IPS DF 19.7 (cell line): Measurements from ENCODE around the gene NTSR1.

ENCODE experiments used
- DNase-seq: peaks from one replicate; pipeline ENCODE4 v3.0.0-alpha.2; 2013; ENCODE audit warnings: low read depth, low spot score

NTSR1 gene

GRCh38 chr20:62801284-62802010, 92.8 kb downstream of the NTSR1 start:
- DNase-seq, result no peak

- DNase-seq, result no peak
These were observed 93.5 kb downstream of the NTSR1 start for GRCh38 chr20:62802026-62802712.

GRCh38 chr20:62804021-62804626, 95.5 kb downstream of the NTSR1 start:
- DNase-seq, result no peak

GRCh38 chr20:62804627-62805154, 96.1 kb downstream of the NTSR1 start, which contains the start of gene OGFR:
TSS of gene OGFR (plus strand) at chr20:62804835. CDS start at chr20:62804860, 25 bp downstream.
- no peak for DNase-seq

GRCh38 chr20:62805155-62805710, 96.6 kb downstream of the NTSR1 start:
- no peak for DNase-seq

- no peak for DNase-seq
These were observed 97.2 kb downstream of the NTSR1 start for GRCh38 chr20:62805711-62806382.

GRCh38 chr20:62806383-62807050, 97.9 kb downstream of the NTSR1 start:
- no peak for DNase-seq

- DNase-seq, result no peak
These were observed 99.0 kb downstream of the NTSR1 start for GRCh38 chr20:62807444-62808210.

- DNase-seq, result no peak
These were observed 99.7 kb downstream of the NTSR1 start for GRCh38 chr20:62808211-62808865.

GRCh38 chr20:62809530-62810428, 101.1 kb downstream of the NTSR1 start:
- DNase-seq, result no peak

GRCh38 chr20:62811320-62811719, 102.7 kb downstream of the NTSR1 start:
- no peak for DNase-seq

GRCh38 chr20:62811720-62812119, 103.1 kb downstream of the NTSR1 start:
- DNase-seq, result no peak
